ENCODE results near the gene TRMT5. TPM values are rescaled to one million over a fixed set of nuclear protein-coding genes. Genes with fewer than 3 reads are reported as not detected.

Gene TRMT5, protein sequence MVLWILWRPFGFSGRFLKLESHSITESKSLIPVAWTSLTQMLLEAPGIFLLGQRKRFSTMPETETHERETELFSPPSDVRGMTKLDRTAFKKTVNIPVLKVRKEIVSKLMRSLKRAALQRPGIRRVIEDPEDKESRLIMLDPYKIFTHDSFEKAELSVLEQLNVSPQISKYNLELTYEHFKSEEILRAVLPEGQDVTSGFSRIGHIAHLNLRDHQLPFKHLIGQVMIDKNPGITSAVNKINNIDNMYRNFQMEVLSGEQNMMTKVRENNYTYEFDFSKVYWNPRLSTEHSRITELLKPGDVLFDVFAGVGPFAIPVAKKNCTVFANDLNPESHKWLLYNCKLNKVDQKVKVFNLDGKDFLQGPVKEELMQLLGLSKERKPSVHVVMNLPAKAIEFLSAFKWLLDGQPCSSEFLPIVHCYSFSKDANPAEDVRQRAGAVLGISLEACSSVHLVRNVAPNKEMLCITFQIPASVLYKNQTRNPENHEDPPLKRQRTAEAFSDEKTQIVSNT
- total RNA-seq (2014; rRNA removed; shearing (Covaris generic)) = 16.2 and 17.5 TPM in 2 replicates
- 15.8 and 18.2 TPM in 2 replicates for polyA plus RNA-seq (2015; cell fraction: cytosol; rRNA removed)
- polyA plus RNA-seq (2015; cell fraction: nucleus; rRNA removed) = 36.6 and 44.0 TPM in 2 replicates

DNA sequence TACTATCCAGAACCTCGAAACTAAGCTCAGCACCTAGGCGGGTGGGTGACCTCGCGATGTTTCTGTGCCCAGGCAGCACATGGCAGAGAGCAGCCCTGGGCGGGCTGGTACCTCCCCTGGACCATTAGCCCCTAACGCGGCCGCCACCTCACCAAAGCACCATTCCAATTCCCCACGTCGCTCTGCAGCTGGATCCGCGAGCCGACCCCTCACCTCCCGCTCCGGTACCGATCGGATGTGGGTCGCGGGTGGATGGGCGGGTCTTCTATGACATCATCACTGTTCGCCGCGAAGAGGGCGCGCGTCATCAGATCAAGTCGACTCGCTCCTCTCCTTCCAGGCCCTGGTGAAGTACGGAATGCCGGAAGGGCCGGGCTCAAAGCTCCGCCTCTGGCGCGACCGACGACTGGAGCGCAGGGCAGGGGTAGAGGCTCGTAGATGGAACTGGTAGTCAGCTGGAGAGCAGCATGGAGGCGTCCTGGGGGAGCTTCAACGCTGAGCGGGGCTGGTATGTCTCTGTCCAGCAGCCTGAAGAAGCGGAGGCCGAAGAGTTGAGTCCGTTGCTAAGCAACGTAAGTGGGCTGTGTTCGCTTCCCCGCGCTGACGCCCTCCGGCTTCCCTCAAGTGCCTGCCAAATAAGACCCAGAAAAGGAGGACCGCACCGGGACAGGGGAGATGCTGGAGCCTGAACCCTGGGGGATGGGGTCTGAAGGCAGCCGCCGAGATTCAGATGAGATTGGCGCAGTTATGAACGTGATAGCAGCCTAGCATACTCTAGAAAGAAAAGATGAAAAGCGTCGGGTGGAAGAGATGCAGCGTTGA is at the start of gene TRMT5, which contains the start of gene SLC38A6:
Gene TRMT5, minus strand, starts transcription at position 269 of the 822 bp plus-strand sequence. Its CDS starts 106 bp downstream, at position 163.
Gene SLC38A6, plus strand, starts transcription at position 435 of the 822 bp plus-strand sequence. Its CDS starts 33 bp downstream, at position 468.
- peak; percentile 96 for DNase-seq (ENCODE audit: low read depth)

DNA sequence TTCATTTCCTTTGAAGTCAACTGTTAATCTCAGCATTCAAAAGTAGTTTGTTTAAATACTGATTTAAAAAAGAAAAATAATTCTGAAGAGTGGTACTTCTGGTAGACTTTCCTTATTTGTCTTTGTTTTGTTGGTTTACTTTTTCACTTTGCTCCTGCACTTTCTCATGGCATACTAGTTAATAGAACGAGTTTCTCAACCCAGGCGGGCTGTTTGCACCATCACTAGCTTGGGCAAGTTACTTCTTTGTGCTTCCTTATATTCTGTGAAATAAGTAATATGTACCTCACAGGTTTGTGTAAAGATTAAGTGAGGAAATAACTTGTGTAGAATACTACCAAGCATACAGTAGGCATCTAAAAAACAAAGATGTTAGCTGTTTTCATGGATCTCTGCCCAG is 45.6 kb upstream of the TRMT5 start:
- no peak for DNase-seq (ENCODE audit: low read depth)

DNA sequence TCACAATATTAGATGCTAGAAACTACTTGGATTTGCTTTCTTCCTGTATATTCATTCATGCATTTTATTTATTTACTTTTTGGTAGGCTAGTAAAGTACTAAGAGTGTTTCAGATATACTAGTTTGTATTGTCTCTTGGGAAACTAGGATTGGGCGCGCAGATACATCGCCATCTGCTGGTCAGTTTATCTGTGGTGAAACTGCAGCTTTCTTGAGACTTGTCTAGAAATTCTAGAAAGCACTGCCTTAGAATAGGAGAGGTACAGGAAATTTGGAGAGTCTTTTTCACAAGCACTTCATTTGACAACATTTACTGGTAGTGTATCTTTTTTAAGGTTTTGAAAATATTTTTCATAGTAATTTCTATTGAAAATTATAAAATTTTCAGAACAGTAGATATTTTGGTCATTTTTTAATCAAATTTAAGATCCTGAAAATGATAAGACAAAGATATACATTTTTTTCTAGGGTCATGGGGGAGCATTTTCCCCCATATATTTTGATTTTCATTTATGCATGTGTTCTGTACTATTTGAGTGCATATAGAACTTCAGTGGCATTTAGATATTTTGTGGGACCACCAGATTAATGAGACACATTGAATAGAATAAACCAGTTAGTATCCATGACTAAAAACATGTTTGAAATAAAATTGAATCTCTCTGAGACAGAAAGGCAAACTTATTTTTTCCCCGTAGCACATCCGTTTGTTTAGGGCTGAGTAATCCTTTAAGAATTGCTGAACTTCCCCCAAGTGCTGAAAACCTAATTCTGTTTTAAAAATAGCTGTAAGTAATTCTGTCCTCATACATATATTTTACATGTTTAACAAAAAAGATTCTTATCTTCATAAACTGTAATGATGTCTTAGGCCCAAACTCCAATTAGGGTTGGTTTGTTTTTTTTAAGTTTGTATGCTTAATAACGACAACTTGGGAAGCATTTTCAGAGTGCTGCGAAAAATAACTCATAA is 44.7 kb upstream of the TRMT5 start:
- DNase-seq (ENCODE audit: low read depth) = peak; percentile 72

DNA sequence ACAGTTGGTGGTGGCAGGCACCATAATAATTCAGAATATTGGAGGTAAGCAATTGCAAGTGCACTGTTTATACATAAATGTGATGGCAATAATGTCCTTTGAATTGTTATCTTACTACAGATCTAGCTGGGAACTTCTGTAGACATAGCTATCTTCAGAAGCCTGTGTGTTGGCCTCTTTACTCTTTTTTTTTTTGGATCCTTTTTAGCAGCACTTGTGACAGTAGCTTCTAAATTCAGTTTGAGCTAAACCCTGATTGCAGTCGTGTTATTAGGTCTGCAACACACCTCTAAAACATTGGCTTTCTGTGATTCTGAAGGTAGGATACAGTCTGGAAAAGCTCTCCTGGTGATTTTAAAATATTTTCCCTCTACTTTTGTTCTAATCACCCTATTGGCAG is 38.7 kb upstream of the TRMT5 start:
- DNase-seq (ENCODE audit: low read depth) = no peak

DNA sequence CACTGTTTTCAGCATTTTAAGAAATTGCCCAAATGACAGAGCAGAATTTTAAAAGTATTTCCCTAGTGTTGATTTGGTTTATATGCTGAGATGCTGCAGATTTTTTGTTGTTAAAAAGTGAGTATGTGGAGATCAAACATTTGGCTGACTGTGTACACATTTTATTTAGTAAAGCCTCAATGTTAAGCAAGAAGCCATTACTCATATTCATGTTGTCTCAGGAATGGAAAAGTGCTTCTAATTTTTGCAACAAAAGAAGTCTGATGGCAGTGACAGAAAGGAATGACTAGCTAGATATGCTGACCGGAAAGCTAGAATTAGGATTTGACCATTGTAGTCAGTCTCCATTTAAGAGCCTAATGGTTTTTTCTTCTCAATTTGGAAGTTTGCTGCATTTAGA is 22.7 kb upstream of the TRMT5 start:
- no peak for DNase-seq (ENCODE audit: low read depth)

DNA sequence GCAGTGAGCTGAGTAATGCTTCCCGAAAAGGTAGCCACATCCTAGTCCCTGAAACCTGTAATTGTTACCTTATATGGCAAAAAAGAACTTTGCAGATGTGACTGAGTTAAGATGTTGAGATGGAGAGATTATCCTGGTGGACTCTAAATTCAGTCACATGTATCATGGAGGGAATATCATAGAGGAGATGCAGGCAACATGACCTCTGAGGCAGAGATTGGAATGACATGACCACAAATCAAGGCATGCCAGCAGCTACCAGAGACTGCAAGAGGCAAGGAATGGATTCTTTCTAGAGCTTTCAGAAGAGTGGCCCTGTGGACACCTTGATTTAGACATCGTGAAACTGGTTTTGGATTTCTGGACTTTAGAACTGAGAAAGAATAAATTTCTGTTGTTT is 18.7 kb upstream of the TRMT5 start:
- no peak for DNase-seq (ENCODE audit: low read depth)

DNA sequence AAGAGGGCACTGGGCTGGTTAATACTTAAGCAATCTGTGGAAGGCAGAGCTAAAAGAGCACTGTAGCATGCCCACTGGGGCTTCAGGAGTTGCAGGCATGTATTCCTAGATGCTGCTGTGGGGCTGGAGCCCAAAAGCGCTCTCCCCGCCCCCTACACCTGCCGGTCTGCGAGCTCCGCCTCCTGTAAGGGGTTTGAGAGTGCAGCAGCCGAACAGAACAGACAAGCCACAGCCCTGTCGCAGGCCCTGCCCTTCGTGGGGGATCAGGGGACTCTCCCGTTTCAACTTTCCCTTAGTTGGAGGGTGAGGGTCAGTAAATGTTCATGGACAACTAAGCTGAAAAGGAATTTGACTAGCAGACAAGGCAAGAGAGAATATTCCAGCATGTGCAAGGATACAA is 17.7 kb upstream of the TRMT5 start:
- no peak for DNase-seq (ENCODE audit: low read depth)

DNA sequence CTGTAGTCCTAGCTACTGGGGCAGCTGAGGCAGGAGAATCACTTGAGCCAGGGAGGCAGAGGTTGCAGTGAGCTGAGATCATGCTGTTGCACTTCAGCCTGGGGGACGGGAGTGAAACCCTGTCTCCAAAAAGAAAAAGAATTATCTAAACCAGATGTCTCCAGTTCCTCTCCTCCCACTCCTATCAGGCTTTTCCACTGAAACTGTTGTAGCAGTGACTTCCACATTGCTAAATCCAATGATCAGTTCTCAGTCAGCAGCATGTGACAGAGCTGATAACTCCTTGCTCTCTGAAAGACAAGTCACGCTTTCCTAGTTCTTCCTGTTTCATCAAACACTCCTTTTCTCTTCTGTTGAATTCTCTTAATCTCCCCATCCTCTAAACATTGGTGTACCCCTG is 8.7 kb upstream of the TRMT5 start:
- no peak for DNase-seq (ENCODE audit: low read depth)

DNA sequence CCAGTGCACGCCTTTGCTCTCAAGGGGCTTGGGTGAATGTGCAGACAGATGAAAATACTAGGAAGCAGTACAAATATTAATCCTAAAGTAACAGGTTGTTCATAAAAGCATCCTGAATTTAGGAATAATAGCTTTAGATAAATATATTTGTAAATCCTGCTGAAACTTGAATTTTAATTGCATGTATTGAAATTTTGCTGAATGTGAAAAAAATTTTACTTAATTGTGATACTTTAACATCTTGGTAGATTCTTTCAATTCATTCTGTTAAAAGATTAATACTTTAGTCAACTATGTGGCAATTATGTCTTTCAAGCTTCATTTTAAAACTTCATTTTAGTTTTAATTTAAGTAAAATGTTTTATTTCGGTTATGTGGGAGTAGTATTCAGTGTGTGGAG is 5.6 kb upstream of the TRMT5 start:
- no peak for DNase-seq (ENCODE audit: low read depth)

DNA sequence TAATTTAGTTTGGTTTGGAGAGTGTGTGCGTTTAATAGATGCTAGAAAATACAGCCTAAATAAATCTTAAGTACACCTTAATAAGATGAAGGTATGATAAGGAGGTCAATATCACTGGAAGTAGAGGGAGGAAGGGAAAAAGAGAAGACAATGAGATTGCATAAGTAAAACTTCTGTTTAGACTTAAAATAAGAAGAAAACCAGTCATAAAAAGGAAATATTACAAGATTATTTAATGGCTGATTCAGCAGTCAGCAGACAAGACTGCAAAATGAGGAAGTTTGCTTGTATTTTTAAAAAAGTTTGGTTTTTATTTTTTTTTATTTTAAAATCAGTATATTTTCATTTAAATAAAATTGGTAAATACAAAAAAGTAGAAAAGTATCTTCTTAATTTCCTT is 3.3 kb upstream of the TRMT5 start:
- DNase-seq (ENCODE audit: low read depth) = no peak

DNA sequence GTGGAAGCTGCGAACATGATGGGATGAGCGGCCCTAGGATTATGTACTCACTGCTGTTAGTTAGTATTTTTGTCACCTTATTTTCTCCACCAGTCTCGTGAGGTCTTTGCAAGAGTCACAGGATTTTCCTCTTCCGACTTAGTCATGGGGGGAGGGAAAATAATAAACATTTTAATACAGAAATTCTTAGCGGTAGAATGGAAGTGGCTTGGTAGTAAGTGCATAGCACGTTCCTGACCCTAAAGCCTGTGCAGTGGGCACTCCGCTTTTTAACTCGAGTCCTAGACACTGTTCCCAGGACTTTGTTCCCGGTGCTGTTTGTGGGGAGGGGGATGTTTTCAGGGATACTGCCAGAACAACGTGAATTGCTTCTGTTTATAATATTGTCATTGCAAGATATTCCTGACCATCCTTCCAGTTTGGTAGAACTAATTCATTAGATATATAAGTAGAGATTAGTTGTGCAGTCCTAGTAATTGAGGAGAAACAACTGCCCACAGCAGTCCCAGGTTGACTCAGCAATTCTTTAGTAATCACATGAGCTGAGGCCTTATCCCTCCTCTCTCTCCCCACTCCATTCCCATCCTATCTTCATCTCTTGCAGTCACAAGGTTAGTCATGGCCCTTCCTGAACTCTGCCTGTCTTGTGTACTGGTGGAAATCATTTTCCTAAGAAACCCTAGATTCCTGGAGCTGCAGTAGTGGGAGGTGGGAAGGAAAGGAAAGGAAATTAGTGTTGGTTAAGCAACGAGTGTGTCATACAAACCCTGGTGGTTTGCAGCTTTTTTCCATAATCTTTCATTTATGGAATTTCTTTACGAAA is 965 bp upstream of the TRMT5 start:
- DNase-seq (ENCODE audit: low read depth) = peak; percentile 79

DNA sequence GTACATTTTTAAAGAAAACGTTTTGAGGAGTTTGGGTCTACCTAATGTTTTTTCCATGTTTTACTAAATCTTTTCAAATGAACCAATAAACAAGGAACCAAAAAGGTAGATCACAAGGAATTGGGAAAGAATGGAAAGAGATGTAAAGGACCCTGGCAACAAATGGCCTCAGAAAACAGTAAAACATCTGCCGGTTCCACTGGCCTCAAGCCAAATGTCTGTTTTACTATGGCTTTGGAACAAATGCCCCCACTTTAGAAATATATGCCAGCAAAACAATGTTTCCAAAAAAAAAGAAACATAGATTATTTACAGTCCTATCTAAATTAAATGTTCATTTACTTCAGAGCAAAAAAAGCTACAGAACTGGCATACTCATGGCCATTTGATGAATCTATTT is 3.0 kb downstream of the TRMT5 start:
- no peak for DNase-seq (ENCODE audit: low read depth)

DNA sequence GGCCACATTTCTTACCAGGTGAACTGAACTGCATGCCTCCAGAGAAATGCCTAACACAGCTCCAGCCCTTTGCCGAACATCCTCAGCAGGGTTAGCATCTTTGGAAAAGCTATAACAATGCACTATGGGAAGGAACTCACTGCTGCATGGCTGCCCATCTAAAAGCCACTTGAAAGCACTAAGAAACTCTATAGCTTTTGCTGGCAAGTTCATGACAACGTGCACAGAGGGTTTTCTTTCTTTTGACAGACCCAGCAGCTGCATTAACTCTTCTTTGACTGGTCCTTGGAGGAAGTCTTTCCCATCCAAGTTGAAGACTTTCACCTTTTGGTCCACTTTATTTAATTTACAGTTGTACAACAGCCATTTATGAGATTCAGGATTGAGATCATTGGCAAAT is 5.3 kb downstream of the TRMT5 start:
- DNase-seq (ENCODE audit: low read depth) = no peak

DNA sequence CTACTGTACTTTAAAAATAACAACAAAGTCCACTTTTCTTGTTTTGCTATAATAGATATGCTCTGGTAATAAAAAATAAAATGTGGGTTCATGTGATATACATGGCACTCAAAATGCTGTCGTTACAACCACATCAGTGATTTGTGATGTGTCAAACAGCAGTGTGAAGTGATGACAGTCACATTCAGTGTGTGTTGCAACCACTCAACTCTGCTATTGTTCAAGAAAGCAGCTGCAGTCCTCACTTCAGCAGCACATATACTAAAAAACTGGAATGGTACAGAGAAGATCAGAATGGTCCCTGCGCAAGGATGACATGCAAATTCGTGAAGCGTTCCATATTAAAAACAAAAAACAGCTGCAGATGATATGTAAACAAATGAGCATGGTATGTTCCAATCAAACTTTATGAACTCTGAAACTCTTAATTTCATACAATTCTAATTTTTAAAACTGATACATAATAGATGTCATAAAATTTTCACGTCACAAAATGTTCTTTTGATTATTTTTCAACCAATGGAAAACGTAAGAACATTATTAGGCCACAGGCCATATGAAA is 6.7 kb downstream of the TRMT5 start:
- no peak for DNase-seq (ENCODE audit: low read depth)

DNA sequence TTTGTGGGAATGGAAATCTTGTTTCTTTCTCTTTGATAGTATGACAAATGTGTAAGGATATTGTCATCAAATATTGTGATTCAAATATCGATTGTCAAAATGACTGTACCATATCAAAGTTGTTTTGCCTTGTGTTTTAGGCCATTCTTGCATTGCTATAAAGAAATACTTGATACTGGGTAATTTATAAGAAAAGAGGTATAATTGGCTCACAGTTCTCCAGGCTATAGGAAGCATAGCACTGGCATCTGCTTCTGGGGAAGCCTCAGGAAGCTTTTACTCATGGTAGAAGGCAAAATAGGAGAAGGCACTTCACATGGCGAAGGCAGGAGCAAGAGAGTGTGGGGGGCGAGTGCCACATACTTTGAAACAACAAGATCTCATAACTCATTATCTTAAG is 7.8 kb downstream of the TRMT5 start:
- no peak for DNase-seq (ENCODE audit: low read depth)

DNA sequence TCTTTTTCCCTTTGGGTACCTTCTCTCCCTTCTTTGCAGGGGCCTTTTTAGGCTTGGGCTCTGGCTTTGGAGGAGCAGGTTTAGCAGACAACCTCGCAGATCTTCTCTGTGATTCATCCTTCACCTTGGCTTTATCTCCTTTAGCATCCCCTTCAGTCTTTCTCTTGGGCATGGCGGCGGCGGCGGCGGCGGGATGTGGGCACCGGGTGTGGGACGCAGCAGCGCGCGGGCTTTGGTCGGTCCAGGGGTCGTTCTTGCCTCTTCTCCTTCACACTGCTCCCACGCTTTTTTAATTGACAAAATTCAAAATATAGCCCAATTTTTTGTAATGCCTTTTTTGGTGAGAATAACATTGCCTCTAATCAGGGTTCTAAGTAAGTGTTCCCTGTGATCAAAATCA is 8.6 kb downstream of the TRMT5 start:
- DNase-seq (ENCODE audit: low read depth) = no peak

DNA sequence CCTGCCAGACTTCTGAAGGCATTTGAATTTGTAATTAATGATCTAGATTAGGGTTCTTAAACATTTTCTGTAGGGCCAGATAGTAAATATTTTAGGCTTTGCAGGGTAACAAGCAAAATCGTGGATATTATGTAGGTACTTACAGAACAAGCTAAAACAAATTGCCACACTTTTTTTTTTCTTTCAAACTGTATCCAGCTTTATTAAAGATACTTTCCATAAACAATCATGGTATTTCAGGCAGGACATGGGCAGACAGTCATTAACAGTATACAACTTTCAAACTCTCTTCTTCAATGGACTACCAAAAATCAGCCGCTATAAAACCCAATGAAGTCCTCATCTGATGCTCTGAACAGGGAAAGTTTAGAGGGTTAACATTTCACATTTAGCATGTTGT is 9.6 kb downstream of the TRMT5 start:
- no peak for DNase-seq (ENCODE audit: low read depth)

DNA sequence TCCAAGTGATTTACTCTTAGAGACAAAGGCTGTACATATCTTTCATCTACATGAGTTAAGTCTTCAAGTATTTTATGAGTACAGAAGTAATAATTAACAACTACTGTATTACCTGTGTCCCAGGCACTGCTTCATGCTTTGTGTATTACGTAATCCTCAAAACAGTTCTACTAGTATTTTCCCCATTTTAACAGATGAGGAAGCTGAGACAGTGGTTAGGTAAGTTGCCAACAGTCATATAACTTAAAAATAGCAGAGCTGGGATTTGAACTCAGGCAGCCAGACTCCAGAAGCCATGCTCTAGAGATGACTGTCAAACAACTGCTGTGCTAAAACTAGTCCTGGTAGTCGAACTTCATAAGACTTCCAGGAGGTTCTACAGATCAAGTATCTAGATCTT is 10.7 kb downstream of the TRMT5 start:
- no peak for DNase-seq (ENCODE audit: low read depth)

DNA sequence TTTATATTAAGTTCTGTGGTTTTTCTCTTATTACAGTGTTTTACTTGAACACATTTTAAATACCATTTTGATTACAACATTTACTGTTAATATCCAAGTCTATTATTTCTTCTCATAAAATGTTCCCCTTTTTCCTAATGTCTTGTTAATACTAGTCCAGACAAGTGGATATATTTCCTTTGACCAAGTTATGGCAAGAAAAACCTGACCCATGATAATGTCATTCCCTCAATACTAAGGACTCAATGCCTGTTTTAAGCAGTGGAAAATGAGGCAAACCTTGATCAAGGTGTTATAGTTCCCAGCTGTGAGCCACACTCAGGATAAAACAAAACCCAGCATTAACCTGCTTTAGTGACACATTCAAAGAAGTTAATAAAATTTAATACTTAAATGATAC is 12.2 kb downstream of the TRMT5 start:
- no peak for DNase-seq (ENCODE audit: low read depth)

DNA sequence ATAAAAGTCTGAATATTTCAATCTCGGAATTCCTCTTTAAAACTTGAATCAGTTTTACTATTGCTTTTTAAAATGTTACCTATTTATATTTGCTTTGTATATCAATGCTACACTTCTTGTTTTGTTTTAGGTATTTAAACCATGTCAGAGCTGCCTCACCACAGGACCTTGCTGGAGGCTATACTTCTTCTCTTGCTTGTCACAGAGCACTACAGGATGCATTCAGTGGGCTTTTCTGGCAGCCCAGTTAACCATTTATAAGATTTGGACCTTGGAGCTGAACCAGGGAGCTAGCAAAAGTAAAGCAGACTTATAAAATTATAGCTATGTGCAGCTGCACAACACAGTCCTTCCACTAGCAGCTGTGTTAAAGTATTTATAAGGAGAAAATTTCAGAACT is 12.8 kb downstream of the TRMT5 start:
- no peak for DNase-seq (ENCODE audit: low read depth)

Data from HT1080 (cell line).